Esophagus muscularis mucosa (tissue), 3 donors: ENCODE measurements around the gene SPATA13.

Source experiments
- CTCF ChIP-seq, 3 experiments: fragments of 200-600 bp in 2 of 3; fragments of 450-650 bp in 1 of 3; sonication (generic) in 2 of 3; IDR thresholded peaks; one replicate each; pipeline ENCODE4 v1.5.1; 2017 to 2019; ENCODE audit warnings: antibody characterized with exemption in 3 of 3, mild to moderate bottlenecking in 2 of 3, moderate library complexity in 1 of 3
- POLR2AphosphoS5 ChIP-seq, 2 donors: sonication (generic); formaldehyde crosslinking; IDR thresholded peaks; one replicate each; pipeline ENCODE4 v1.6.1; 2017; ENCODE audit warnings: antibody characterized with exemption in 2 of 2

- TF ChIP-seq CTCF (IDR thresholded peaks at IDR 0.05) (no peak), POLR2AphosphoS5 (IDR thresholded peaks at IDR 0.05) (no peak)
These were observed 106.8 kb downstream of the SPATA13 start for GRCh38 chr13:24267274-24267673.
